HL-60 (cell line): ENCODE measurements around the gene ERGIC1.

Experiments
- DNase-seq, 2 experiments: peaks; one replicate each; pipeline ENCODE4 v3.0.0-alpha.2; 2010 to 2020; ENCODE audit warnings: low read depth in 1 of 2, low spot score in 1 of 2
- H3K27ac ChIP-seq: fragments of 250-450 bp; sonication (Bioruptor Pico); replicated peaks from 2 replicates; pipeline ENCODE4 v1.5.1; 2020; ENCODE audit warnings: mild to moderate bottlenecking, moderate library complexity
- H3K27me3 ChIP-seq: fragments of 250-450 bp; sonication (Bioruptor Pico); 2 replicates; pipeline ENCODE4 v1.5.1; 2021; ENCODE audit warnings: mild to moderate bottlenecking, moderate library complexity; ENCODE audit not compliant: insufficient read depth, poor library complexity, severe bottlenecking
- H3K4me3 ChIP-seq: replicated peaks from 2 replicates; pipeline ENCODE4 v1.5.1; 2011; ENCODE audit warnings: mild to moderate bottlenecking, control low read depth, low read length; ENCODE audit not compliant: insufficient read depth
- GABPA ChIP-seq: IDR thresholded peaks from 2 replicates; pipeline ENCODE4 v1.6.1; 2012; ENCODE audit warnings: low read depth
- POLR2AphosphoS5 ChIP-seq: IDR thresholded peaks from 2 replicates; pipeline ENCODE4 v1.6.1; 2012; ENCODE audit warnings: low read depth
- SPI1 ChIP-seq: IDR thresholded peaks from 2 replicates; pipeline ENCODE4 v1.6.1; 2012; ENCODE audit warnings: low read depth, mild to moderate bottlenecking, borderline replicate concordance
- TF ChIP-seq, protein P1 (sequence below): IDR thresholded peaks from 2 replicates; pipeline ENCODE4 v1.6.1; 2012; ENCODE audit warnings: low read depth; ENCODE audit not compliant: insufficient replicate concordance
- TF ChIP-seq, protein P2 (sequence below): IDR thresholded peaks from one replicate; pipeline ENCODE4 v1.5.1; 2011; ENCODE audit warnings: low read length, control low read depth, inconsistent platforms; ENCODE audit not compliant: insufficient read depth

ERGIC1 gene

GRCh38 chr5:172855597-172856292, 21.7 kb downstream of the ERGIC1 start:
- Histone ChIP-seq H3K4me3 (no peak overlapping the region), H3K27me3 (no peaks in the 10 kb centered on the region), H3K27ac (no peak overlapping the region)
- TF ChIP-seq GABPA, result no peak
- TF ChIP-seq, protein P1, sequence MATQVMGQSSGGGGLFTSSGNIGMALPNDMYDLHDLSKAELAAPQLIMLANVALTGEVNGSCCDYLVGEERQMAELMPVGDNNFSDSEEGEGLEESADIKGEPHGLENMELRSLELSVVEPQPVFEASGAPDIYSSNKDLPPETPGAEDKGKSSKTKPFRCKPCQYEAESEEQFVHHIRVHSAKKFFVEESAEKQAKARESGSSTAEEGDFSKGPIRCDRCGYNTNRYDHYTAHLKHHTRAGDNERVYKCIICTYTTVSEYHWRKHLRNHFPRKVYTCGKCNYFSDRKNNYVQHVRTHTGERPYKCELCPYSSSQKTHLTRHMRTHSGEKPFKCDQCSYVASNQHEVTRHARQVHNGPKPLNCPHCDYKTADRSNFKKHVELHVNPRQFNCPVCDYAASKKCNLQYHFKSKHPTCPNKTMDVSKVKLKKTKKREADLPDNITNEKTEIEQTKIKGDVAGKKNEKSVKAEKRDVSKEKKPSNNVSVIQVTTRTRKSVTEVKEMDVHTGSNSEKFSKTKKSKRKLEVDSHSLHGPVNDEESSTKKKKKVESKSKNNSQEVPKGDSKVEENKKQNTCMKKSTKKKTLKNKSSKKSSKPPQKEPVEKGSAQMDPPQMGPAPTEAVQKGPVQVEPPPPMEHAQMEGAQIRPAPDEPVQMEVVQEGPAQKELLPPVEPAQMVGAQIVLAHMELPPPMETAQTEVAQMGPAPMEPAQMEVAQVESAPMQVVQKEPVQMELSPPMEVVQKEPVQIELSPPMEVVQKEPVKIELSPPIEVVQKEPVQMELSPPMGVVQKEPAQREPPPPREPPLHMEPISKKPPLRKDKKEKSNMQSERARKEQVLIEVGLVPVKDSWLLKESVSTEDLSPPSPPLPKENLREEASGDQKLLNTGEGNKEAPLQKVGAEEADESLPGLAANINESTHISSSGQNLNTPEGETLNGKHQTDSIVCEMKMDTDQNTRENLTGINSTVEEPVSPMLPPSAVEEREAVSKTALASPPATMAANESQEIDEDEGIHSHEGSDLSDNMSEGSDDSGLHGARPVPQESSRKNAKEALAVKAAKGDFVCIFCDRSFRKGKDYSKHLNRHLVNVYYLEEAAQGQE, result no peak
- TF ChIP-seq, protein P2, sequence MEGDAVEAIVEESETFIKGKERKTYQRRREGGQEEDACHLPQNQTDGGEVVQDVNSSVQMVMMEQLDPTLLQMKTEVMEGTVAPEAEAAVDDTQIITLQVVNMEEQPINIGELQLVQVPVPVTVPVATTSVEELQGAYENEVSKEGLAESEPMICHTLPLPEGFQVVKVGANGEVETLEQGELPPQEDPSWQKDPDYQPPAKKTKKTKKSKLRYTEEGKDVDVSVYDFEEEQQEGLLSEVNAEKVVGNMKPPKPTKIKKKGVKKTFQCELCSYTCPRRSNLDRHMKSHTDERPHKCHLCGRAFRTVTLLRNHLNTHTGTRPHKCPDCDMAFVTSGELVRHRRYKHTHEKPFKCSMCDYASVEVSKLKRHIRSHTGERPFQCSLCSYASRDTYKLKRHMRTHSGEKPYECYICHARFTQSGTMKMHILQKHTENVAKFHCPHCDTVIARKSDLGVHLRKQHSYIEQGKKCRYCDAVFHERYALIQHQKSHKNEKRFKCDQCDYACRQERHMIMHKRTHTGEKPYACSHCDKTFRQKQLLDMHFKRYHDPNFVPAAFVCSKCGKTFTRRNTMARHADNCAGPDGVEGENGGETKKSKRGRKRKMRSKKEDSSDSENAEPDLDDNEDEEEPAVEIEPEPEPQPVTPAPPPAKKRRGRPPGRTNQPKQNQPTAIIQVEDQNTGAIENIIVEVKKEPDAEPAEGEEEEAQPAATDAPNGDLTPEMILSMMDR, result no peak
- no peak for DNase-seq

DNA sequence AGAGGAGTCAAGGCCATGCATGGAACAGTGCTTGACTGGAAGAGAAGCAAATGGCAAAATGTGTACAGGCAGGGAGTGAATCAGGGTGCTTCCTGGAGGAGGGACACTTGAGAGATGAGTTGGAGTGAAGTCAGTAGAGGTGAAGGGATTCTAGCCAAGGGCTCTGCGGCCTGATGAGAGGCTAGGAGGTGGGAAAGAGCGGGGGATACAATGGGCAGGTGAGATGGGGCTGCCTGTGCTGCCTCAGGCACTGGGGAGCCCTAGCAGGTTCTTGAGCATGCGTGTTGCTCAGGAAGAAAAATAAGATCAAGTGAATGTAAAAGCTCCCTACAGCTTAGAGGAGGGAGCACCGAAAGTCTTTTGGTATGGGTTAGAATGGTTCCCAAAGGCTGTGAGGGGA, 22.3 kb downstream of the ERGIC1 start:
- no peaks in the 10 kb centered on the region for H3K27me3 ChIP-seq
- TF ChIP-seq POLR2AphosphoS5 (no peak), SPI1 (no peak)
- TF ChIP-seq, protein P2, result no peak
- TF ChIP-seq, protein P1, result no peak
- no peak for DNase-seq
- no peak overlapping the region for H3K27ac ChIP-seq
- H3K4me3 ChIP-seq, result no peak overlapping the region

- Histone ChIP-seq H3K27ac (no peak overlapping the region), H3K27me3 (no peaks in the 10 kb centered on the region), H3K4me3 (no peak overlapping the region)
- no peak for DNase-seq
- TF ChIP-seq SPI1, result no peak
- TF ChIP-seq GABPA, result no peak
- TF ChIP-seq, protein P1, result no peak
- no peak for TF ChIP-seq POLR2AphosphoS5
- TF ChIP-seq, protein P2, result no peak
Measured at GRCh38 chr5:172857982-172858381, 23.9 kb downstream of the ERGIC1 start.
